WERI-Rb-1 (cell line): ENCODE data around the gene CACNA1A.
"Not testable (repeated sequence)": the region's sequence is repeated elsewhere in the genome, so short reads cannot be mapped to it uniquely, and the experiment has no call there.

ENCODE experiments used
- DNase-seq: peaks from one replicate; pipeline ENCODE4 v3.0.0-alpha.2; 2020
- H3K27ac ChIP-seq: fragments of 250-450 bp; sonication (Bioruptor Pico); 2 replicates; pipeline ENCODE4 v1.5.1; 2020; ENCODE audit warnings: mild to moderate bottlenecking, moderate library complexity
- H3K27me3 ChIP-seq: fragments of 250-450 bp; sonication (Bioruptor Pico); 2 replicates; pipeline ENCODE4 v1.5.1; 2021; ENCODE audit warnings: mild to moderate bottlenecking, low read depth, moderate library complexity; ENCODE audit not compliant: insufficient read depth, severe bottlenecking
- H3K36me3 ChIP-seq: fragments of 250-450 bp; sonication (Bioruptor Pico); 2 replicates; pipeline ENCODE4 v1.5.1; 2020; ENCODE audit warnings: mild to moderate bottlenecking, moderate library complexity
- H3K4me3 ChIP-seq: 2 replicates; pipeline ENCODE4 v1.5.1; 2011; ENCODE audit warnings: low read depth, mild to moderate bottlenecking, control low read depth, low read length
- H3K9me3 ChIP-seq: fragments of 250-450 bp; sonication (Bioruptor Pico); 2 replicates; pipeline ENCODE4 v1.5.1; 2021; ENCODE audit warnings: mild to moderate bottlenecking, moderate library complexity; ENCODE audit not compliant: severe bottlenecking
- CTCF ChIP-seq: IDR thresholded peaks from 2 replicates; pipeline ENCODE4 v1.5.1; 2011; ENCODE audit warnings: low read depth, mild to moderate bottlenecking, control low read depth, inconsistent platforms, low read length

The CACNA1A gene

DNA sequence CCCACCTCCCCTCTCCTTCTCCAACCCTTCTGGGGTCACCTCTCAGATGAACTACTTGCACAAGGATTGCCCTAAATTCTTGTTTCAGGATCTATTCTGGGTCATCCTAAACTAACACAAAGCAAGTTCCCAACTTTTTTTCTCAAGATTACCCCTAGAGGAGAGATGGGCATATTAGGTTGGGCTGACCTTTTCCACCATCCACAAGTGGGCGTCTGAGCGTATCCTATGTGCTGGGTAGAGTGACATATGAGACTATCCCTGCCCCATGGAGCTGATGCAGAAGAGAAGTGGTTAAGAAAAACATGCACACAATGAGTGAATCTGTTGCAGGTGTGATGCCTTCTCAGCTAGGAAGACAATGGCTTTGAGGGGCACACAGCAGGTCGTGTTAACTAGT lies 132.7 kb downstream of the CACNA1A start:
- Histone ChIP-seq H3K27ac (no peak overlapping the region), H3K4me3 (no peak overlapping the region), H3K27me3 (peaks cover 25% of the 10 kb centered on the region), H3K36me3 (no peaks in the 10 kb centered on the region), H3K9me3 (no peaks in the 10 kb centered on the region)
- no peak for DNase-seq
- no peak for TF ChIP-seq CTCF

DNA sequence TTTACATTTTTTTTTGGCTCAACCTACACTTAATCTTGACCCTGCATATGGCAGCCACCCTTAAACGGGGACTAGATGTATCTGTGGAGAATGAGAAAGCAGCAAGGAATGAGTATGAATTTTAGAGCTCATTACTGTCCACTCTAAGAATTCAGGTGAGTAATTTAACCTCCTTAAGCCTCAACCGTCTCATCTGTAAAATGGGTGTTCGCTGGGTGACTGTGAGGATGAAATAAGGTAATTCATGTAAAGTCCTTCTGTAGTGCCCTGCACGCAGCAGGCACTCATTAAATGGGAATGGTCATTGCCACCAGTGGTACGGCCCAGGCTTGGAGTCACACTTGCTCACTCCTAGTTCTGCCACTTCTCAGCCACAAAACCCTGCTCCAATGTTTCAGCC lies 135.3 kb downstream of the CACNA1A start:
- Histone ChIP-seq H3K9me3 (no peaks in the 10 kb centered on the region), H3K27me3 (peaks cover 43% of the 10 kb centered on the region), H3K36me3 (no peaks in the 10 kb centered on the region), H3K27ac (no peak overlapping the region), H3K4me3 (no peak overlapping the region)
- no peak for TF ChIP-seq CTCF
- DNase-seq = no peak

GRCh38 chr19:13366529-13367143 lies 139.6 kb downstream of the CACNA1A start:
- Histone ChIP-seq H3K27me3 (peaks cover 67% of the 10 kb centered on the region), H3K4me3 (no peak overlapping the region), H3K36me3 (no peaks in the 10 kb centered on the region), H3K9me3 (no peaks in the 10 kb centered on the region), H3K27ac (no peak overlapping the region)
- TF ChIP-seq CTCF = peak; percentile 40; the same call in 1 of the 2 replicates
- no peak for DNase-seq

DNA sequence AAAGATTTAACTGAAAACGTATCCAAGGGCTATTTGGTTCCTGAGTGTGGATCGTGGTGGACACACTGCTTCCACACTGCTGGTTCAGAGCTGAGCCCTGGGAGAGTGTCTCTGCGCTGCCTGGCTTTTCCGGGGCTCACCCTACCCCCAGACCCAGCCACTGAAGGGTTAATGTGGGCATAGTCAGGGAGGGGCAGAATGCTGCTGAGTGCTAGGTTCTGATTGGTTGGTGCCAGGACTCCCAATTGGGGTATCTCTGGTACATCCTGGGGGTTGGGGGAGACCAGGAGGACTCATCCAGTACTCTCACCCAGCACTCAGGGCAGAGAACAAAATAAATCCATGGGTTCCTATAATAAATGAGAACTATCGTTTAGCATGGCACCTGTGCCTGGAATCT lies 142.3 kb downstream of the CACNA1A start:
- no peak for DNase-seq
- TF ChIP-seq CTCF = no peak

GRCh38 chr19:13363245-13363644 lies 143.0 kb downstream of the CACNA1A start:
- Histone ChIP-seq H3K9me3 (peaks cover 4% of the 10 kb centered on the region), H3K27me3 (peaks cover 72% of the 10 kb centered on the region), H3K36me3 (no peaks in the 10 kb centered on the region), H3K27ac (no peak overlapping the region), H3K4me3 (no peak overlapping the region)
- no peak for DNase-seq
- TF ChIP-seq CTCF = no peak

More for the DNA sequence above, 142.3 kb downstream of the CACNA1A start:
- no peak overlapping the region for H3K4me3 ChIP-seq
- H3K27ac ChIP-seq = no peak overlapping the region
- H3K9me3 ChIP-seq = peaks cover 4% of the 10 kb centered on the region
- H3K27me3 ChIP-seq = peaks cover 70% of the 10 kb centered on the region
- no peaks in the 10 kb centered on the region for H3K36me3 ChIP-seq

DNA sequence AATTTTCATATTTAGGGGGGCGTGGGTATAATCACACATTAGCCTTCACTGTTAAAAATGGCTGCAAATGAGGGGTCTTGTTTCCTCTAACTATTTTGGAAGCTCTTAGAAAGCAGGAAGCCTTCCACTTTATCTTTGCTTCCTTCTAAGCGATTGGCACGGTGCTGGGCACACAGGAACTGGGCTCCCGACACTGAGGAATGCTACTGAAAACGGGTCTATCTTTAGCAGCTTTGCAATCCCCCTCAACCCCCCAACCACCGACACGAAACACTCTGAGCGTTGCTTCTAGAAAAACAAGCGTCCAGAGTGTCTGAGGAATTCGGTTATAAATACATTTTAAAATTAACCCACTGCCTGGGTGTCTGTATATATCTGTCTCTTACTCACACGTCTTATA lies 143.6 kb downstream of the CACNA1A start:
- no peak overlapping the region for H3K27ac ChIP-seq
- no peak overlapping the region for H3K4me3 ChIP-seq
- peaks cover 4% of the 10 kb centered on the region for H3K9me3 ChIP-seq
- no peak for TF ChIP-seq CTCF
- no peaks in the 10 kb centered on the region for H3K36me3 ChIP-seq
- H3K27me3 ChIP-seq = peaks cover 70% of the 10 kb centered on the region
- DNase-seq = no peak

GRCh38 chr19:13361726-13362125 lies 144.6 kb downstream of the CACNA1A start:
- H3K9me3 ChIP-seq, H3K4me3 ChIP-seq, H3K27ac ChIP-seq, DNase-seq, H3K36me3 ChIP-seq: not testable (repeated sequence)
- peaks cover 68% of the 10 kb centered on the region for H3K27me3 ChIP-seq
